HEK293T (cell line): Measurements from ENCODE around the gene EVA1A.

Source experiments
- CTCF ChIA-PET: fragments of 350-600 bp; formaldehyde crosslinking; extraction: SDS; loops from one replicate; lab custom pipeline; 2021; ENCODE audit warnings: antibody characterized with exemption, inconsistent platforms; lab: Yijun Ruan, JAX
- POLR2A ChIA-PET: fragments of 350-600 bp; formaldehyde crosslinking; extraction: SDS; loops from one replicate; lab custom pipeline; 2020; ENCODE audit warnings: antibody characterized with exemption, inconsistent platforms; lab: Yijun Ruan, JAX
- DNase-seq: peaks from one replicate; pipeline ENCODE4 v3.0.0; 2012; ENCODE audit warnings: mixed read lengths; ENCODE audit errors: extremely low spot score
- ARNT ChIP-seq: fragments of 450-650 bp; IDR thresholded peaks from 2 replicates; pipeline ENCODE4 v1.6.1; 2017; ENCODE audit warnings: mild to moderate bottlenecking
- BHLHE40 ChIP-seq: fragments of 450-650 bp; IDR thresholded peaks from 2 replicates; pipeline ENCODE4 v1.6.1; 2016; ENCODE audit warnings: mild to moderate bottlenecking, moderate library complexity, borderline replicate concordance
- CTBP1 ChIP-seq: fragments of 450-650 bp; IDR thresholded peaks from 2 replicates; pipeline ENCODE4 v1.6.1; 2016; ENCODE audit warnings: borderline replicate concordance
- ELF4 ChIP-seq: fragments of 450-650 bp; IDR thresholded peaks from 2 replicates; pipeline ENCODE4 v1.6.1; 2017; ENCODE audit warnings: antibody characterized with exemption
- FOXA1 ChIP-seq: fragments of 450-650 bp; IDR thresholded peaks from 2 replicates; pipeline ENCODE4 v1.6.1; 2016; ENCODE audit warnings: mild to moderate bottlenecking
- FOXK2 ChIP-seq: fragments of 450-650 bp; IDR thresholded peaks from 2 replicates; pipeline ENCODE4 v1.6.1; 2016; ENCODE audit warnings: mild to moderate bottlenecking
- FOXM1 ChIP-seq: fragments of 450-650 bp; IDR thresholded peaks from 2 replicates; pipeline ENCODE4 v1.6.1; 2017; ENCODE audit warnings: mild to moderate bottlenecking, borderline replicate concordance
- HDGF ChIP-seq: fragments of 450-650 bp; IDR thresholded peaks from 2 replicates; pipeline ENCODE4 v1.6.1; 2017; ENCODE audit warnings: antibody characterized with exemption, borderline replicate concordance
- L3MBTL2 ChIP-seq: fragments of 450-650 bp; conservative IDR thresholded peaks from 2 replicates; pipeline ENCODE4 v1.6.1; 2016; ENCODE audit warnings: mild to moderate bottlenecking
- LEF1 ChIP-seq: fragments of 450-650 bp; IDR thresholded peaks from 2 replicates; pipeline ENCODE4 v1.6.1; 2017; ENCODE audit warnings: mild to moderate bottlenecking, borderline replicate concordance
- NFRKB ChIP-seq: fragments of 450-650 bp; IDR thresholded peaks from 2 replicates; pipeline ENCODE4 v1.6.1; 2016; ENCODE audit warnings: mild to moderate bottlenecking, moderate library complexity
- SP1 ChIP-seq: fragments of 450-650 bp; IDR thresholded peaks from 2 replicates; pipeline ENCODE4 v1.6.1; 2017
- SUZ12 ChIP-seq: fragments of 450-650 bp; IDR thresholded peaks from 2 replicates; pipeline ENCODE4 v1.6.1; 2016; ENCODE audit warnings: mild to moderate bottlenecking
- TARDBP ChIP-seq: fragments of 450-650 bp; IDR thresholded peaks from 2 replicates; pipeline ENCODE4 v1.6.1; 2016
- ZNF384 ChIP-seq: fragments of 450-650 bp; IDR thresholded peaks from 2 replicates; pipeline ENCODE4 v1.6.1; 2016
- TF ChIP-seq, protein P1 (sequence below): fragments of 450-650 bp; IDR thresholded peaks from 2 replicates; pipeline ENCODE4 v1.6.1; 2016

EVA1A gene

DNA sequence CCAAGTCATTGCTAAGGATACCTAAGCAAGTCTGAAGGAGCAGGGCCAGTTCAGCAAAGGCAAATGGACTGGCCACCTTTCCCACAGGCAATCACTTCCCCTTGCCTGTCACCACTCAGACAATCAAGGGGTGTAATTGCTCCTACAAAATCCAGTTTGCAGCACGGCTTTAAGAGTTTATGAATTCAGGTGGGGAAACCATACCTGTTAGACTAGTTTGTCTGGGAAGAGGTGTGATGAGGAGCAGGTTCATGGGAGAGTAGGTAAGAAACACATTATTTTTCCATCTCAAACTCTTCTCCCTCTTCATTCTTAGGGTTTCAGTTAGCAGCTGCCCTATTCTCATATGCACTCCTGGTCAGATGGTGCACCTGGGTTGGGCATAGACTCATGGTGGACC, 102.5 kb downstream of the EVA1A start:
- POLR2A ChIA-PET: no interaction called here
- no peak for TF ChIP-seq TARDBP
- TF ChIP-seq HDGF: no peak
- no peak for TF ChIP-seq ARNT
- no peak for TF ChIP-seq BHLHE40
- TF ChIP-seq ELF4: no peak
- no peak for TF ChIP-seq CTBP1
- no peak for TF ChIP-seq FOXM1
- TF ChIP-seq NFRKB: no peak
- TF ChIP-seq L3MBTL2: no peak
- no peak for TF ChIP-seq SUZ12
- no peak for TF ChIP-seq SP1
- TF ChIP-seq, protein P1, sequence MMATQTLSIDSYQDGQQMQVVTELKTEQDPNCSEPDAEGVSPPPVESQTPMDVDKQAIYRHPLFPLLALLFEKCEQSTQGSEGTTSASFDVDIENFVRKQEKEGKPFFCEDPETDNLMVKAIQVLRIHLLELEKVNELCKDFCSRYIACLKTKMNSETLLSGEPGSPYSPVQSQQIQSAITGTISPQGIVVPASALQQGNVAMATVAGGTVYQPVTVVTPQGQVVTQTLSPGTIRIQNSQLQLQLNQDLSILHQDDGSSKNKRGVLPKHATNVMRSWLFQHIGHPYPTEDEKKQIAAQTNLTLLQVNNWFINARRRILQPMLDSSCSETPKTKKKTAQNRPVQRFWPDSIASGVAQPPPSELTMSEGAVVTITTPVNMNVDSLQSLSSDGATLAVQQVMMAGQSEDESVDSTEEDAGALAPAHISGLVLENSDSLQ: no peak
- no peak for TF ChIP-seq FOXA1
- no peak for TF ChIP-seq ZNF384
- no peak for TF ChIP-seq FOXK2
- TF ChIP-seq LEF1: no peak
- CTCF ChIA-PET: no interaction called here
- DNase-seq: no peak

DNA sequence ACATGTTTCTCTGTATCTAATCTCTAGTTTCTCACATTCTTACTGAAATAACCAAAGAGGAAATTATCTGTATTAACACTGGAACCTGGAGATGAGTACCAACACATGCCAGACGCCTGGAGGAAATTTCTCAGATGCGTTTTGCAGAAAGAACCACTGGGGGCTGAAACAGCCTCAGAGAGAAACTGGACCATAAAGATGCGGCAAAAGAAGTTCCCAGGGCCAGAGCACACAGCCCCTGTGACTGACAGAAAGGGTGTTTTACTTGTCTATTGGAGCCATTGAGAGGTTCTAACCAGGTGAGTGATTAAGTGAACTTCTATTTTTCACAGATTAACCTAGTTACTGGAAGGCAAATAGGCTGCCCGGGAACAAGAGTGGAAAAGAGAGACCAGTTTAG, 103.9 kb downstream of the EVA1A start:
- POLR2A ChIA-PET: no interaction called here

DNA sequence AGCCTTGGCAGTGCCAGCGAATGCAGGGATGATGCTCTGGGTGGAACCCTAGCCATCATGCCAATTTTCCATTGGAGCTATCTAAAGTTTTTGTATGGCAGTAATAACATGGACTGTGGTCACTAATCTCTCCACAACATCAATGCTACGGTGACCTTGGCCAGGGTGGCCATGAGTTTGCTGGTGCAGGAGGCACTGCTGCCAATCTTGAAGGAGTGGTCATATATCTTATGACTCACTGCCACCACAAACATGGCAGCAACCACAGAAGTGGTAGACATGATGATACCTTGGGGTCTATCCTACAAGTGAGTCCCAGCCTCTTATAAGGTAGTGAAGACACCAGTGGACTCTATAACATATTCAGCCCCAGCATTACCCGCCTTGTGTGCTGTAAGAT, 104.6 kb downstream of the EVA1A start:
- DNase-seq: no peak
- ChIA-PET POLR2A (no interaction called here), CTCF (no interaction called here)
- TF ChIP-seq L3MBTL2 (no peak), SUZ12 (no peak), SP1 (no peak), TARDBP (no peak), NFRKB (no peak), LEF1 (no peak), CTBP1 (no peak), HDGF (no peak), ZNF384 (no peak)

More for the DNA sequence above, 103.9 kb downstream of the EVA1A start:
- DNase-seq: no peak
- CTCF ChIA-PET: no interaction called here
- TF ChIP-seq FOXA1 (no peak), ELF4 (no peak), HDGF (no peak), FOXK2 (no peak), FOXM1 (no peak), SP1 (no peak), NFRKB (no peak), TARDBP (no peak), LEF1 (no peak), ZNF384 (no peak), CTBP1 (no peak), L3MBTL2 (no peak)

DNA sequence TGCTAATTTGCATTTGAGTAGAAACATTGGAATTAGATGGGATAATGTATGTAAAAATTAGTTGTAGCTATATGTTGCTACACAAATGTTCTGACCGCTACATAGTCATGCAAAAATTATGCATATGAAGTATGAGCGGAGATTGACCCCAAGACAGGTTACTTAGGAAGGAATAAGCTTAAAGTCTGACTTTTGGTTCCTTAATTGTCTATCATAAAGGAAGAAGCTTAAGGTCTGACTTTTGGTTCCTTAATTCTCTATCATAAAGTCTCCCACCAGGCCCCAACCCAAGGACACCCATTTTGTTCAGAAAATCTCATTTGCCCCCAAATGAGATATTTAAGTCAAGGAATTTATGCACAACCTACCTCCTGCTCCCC, 106.5 kb downstream of the EVA1A start:
- ChIA-PET CTCF (no interaction called here), POLR2A (no interaction called here)
- no peak for DNase-seq
- TF ChIP-seq FOXA1: no peak
- TF ChIP-seq, protein P1: no peak

DNA sequence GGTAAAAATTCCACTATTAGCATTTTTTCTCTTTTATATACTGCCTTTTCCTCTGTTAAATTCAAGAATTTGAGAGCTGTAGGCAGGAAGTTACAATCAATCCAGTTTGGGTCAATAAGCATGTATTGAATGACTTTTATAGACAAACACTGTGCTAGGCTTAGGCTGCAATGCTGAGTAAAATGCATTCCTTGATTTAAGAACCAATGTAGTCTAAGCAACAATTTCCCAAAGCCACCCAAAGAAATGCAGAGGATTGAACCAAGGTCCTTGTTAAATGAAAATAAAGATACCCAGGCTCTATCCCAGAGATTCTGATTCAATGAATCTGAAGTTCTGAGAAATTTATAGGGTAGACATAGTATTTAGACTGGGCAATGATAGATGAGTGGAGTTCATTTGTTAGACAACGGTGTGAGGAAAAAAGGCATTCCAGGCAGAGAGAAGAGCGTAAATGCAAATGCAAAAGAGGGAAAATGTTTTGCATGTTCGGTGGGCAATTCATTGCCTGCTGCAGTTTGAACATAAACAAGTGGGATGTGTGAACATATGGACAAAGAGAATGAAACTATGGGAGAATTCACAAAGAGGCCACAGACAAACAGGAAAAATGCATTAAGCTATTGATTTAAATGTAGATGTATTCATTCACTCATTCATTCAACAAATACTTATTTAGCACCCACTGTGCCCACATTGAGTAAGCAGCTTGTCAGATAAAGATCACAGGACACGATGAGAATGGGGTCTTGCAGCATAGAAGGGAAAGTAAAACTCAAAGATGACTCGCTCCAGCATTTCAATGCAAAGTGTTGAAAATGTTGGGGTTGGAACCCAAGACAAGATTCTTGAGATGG, 107.1 kb downstream of the EVA1A start:
- ChIA-PET CTCF (no interaction called here), POLR2A (no interaction called here)

DNA sequence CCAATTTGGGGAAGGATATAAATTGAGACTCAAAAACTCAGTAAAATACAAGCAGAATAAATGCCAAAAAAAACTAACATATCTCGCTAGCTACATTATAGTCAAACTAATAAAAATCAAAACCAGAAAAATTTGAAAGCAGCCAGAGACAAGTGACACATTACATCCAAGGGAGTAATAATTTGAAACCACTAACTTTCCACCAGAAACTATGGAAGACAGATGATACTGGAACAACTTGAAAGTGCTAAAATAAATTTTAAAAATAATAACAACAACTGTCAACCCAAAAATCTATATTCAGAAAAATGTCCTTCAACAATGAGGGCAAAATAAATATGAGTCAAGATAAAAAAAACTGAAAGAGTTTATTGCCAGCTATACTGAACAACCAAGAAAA, 110.7 kb downstream of the EVA1A start:
- no peak for DNase-seq
- TF ChIP-seq NFRKB (no peak), SUZ12 (no peak), L3MBTL2 (no peak), BHLHE40 (no peak), ARNT (no peak), HDGF (no peak), LEF1 (no peak), FOXK2 (no peak), ELF4 (no peak), CTBP1 (no peak)
- TF ChIP-seq, protein P1: no peak
- ChIA-PET POLR2A (no interaction called here), CTCF (no interaction called here)

More for the DNA sequence above, 107.1 kb downstream of the EVA1A start:
- DNase-seq: no peak
- TF ChIP-seq ELF4: no peak
- no peak for TF ChIP-seq NFRKB
- no peak for TF ChIP-seq ARNT
- TF ChIP-seq HDGF: no peak
- no peak for TF ChIP-seq FOXK2
- TF ChIP-seq TARDBP: no peak
- TF ChIP-seq CTBP1: no peak
- no peak for TF ChIP-seq FOXA1
- no peak for TF ChIP-seq ZNF384
- no peak for TF ChIP-seq LEF1
- TF ChIP-seq, protein P1: no peak
- no peak for TF ChIP-seq SP1
- no peak for TF ChIP-seq BHLHE40
- no peak for TF ChIP-seq SUZ12
- no peak for TF ChIP-seq L3MBTL2
- no peak for TF ChIP-seq FOXM1
